GM19239 (cell line): ENCODE results near the gene ITIH3.

Experiments
- DNase-seq: peaks from one replicate; pipeline ENCODE4 v3.0.0; 2011; ENCODE audit warnings: low spot score; ENCODE audit not compliant: insufficient read length
- FAIRE-seq: peaks from 2 replicates; lab custom pipeline; 2011; peaks lifted over from hg19 to GRCh38; lab: Jason Lieb, UNC

The ITIH3 gene

DNA sequence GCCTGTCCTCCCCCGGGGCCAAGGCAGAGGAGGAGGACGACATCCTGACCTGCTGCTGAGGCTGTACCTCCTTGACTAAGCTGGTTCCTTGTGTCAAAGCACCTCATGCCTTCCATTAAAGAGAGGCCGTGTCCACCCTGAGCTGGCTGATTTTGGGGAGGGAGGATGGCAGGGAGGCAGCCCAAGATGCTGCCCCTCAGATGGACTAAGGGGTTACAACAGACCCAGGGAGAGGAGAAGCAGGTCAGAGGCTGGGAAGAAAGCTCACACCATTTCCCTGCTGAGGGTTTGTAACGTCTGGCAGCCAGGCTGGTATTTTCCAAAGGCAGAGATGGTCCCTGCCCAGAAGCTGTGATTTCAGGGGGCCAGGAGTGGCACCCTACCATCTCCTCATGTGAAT lies 2.7 kb upstream of the ITIH3 start:
- FAIRE-seq: no peak
- no peak for DNase-seq

DNA sequence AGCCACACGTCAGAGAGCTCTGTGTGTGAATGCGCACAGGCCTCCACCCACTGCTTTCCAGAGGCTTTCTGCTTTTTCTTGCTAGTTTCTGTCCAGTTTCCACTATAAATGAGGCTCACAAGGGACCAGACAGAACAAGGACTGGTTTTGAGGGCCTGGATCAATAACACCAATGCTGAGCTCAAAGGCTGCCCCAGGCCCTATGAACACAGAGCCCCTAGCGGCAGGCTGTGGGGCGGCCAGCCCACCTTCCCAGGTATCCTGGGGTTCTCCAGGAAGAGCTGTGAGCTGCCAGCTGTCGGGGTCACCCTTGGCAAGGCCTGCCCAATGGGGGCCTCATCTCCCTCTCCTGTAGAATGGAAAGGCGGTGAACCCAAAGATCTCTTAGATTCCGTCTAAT lies 2.2 kb upstream of the ITIH3 start:
- DNase-seq (no peak), FAIRE-seq (no peak)

DNA sequence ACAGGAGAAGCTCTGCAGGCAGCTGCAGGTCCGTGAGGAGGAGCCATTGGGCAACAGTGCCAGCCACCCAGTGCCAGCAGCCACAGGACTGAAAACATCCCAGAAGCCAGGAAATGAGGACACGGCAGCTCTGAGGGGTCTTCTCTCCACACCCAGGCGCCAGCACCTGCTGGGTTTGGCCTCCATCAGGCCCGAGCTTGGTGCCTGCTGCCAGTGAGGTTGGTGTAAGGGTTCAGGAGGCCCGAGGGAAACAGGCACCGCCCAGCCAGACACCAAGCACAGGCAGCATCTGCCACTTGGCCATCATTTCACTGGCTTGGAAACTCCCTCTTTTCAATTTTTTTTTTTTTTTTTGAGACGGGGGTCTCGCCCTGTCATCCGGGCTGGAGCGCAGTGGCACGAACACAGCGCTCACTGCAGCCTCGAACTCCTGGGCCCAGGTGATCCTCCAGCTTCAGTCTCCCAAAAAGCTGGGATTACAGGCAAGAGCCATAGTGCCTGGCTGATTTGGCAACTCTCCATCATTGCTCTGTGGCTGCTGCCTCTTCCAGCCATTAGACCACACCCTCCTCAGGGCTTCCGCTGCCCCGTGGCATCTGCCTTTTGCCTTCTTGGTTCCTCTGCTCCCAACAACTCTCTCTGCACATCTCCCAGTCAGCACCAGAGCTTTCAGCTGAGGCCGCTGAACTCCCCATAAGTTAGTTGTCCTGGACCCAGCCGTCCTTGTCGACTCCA lies 1.5 kb upstream of the ITIH3 start:
- DNase-seq (no peak), FAIRE-seq (no peak)

DNA sequence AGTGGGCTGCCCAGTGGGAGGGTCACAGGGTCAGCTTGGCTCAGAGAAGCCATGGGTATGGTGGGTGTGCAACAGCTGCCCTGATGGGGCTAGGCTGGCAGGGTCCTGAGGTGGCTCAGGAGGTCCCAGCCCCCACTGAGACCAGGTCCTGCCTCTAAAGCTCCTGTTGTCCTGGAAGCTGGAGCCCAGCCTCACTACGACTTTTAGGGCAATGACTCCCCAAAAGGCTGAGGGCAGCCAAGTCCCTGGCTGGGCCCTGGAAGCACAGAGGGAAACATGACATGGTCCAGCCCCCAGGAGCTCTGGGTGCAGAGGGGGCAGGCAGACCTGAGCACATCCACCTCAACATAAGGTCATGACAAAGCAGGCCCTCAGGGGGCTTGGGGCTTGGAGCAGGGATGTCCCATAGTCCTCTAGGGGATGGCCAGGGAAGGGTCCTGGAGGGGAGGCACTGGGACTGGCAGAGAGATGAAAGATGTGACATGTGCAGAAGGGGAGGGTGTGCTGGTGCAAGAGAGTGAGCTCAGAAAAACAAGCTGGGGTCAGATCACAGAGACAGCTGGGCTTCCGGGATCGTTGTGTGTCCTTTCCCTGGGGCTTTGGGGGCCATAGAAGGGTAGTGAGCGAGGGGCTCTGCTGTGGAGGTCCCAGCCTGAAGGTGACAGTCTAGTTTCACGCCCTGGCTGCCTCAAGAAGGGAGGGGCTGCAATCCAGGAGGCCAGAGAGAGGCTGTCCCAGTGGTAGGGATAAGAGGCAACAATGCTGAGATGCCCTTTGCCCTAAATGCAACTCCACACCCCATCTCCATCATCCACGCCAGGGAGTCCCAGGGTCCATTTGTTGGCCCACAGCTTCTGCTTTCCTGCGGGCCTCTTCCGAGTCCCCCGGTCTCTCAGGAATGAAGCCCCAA lies 639 bp upstream of the ITIH3 start:
- DNase-seq (no peak), FAIRE-seq (no peak)

DNA sequence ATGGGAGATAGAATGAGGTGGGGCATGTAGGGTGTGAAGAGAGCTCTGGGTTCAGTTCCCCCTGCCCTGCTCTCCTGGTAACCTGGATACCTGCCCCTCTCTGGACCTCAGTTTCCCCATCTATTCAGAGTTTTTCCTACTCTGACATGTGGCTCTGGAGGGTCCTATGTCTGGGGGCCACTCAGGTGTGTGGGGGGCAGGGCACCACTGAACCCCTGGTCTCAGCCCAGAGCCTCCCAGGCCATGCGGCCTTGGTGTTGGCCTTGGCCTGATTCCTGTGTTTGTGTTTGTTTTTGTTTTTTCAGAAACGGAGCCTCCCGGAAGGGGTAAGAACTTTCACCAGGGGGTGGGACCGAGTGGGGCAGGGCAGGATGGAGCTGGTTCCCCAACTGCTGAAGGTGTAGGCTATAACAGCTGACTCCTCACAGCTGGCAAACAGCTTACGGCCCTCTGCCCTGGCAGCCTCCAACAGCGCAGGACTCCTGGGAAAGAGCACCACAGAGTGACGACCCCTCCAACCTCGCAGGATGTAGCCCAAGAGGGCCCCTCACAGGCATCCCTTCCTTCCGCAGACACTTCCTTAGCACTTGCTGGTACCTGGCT lies 803 bp downstream of the ITIH3 start:
- DNase-seq (no peak), FAIRE-seq (no peak)

DNA sequence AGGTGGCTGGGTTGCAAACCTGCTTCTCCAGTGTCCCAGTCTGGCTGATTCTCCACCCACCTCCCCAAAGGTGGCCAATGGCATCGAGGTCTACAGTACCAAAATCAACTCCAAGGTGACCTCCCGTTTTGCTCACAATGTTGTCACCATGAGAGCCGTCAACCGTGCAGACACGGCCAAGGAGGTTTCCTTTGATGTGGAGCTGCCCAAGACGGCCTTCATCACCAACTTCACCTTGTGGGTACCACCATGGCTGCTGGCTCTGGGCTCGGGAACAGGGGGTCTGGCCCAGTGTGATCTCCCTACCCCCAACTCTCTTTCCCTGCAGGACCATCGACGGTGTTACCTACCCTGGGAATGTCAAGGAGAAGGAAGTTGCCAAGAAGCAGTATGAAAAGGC lies 1.8 kb downstream of the ITIH3 start:
- FAIRE-seq (no peak), DNase-seq (no peak)

DNA sequence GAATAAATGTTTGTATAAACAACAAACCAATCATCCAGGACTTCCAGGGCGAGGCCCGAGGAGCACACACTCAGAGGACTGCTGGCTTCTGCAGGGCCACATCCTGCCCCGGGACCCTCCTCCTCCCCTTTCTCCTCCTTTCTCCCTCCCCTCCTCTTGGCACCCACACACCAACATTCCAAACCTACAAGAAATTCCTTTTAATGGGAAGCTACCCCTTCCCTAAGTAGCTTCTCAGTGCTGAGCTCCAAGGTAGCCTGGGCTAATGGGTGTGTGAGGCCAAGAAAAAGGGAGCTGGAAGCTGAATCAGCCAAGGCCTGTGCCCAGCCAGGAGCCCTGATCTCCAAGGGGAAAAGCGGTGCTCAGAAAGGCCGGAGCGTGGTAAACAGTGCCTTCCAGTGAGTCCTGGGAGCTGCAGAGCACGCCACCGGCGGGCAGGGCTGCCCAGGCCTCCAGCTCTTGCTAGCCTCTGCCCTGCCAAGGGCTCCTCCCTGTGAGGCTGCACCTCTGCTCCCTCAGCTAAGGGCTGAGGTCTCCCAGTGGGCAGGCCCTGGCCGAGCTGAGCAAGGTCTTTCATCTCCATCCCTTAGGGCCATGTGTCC lies 3.9 kb downstream of the ITIH3 start:
- DNase-seq (no peak), FAIRE-seq (no peak)

DNA sequence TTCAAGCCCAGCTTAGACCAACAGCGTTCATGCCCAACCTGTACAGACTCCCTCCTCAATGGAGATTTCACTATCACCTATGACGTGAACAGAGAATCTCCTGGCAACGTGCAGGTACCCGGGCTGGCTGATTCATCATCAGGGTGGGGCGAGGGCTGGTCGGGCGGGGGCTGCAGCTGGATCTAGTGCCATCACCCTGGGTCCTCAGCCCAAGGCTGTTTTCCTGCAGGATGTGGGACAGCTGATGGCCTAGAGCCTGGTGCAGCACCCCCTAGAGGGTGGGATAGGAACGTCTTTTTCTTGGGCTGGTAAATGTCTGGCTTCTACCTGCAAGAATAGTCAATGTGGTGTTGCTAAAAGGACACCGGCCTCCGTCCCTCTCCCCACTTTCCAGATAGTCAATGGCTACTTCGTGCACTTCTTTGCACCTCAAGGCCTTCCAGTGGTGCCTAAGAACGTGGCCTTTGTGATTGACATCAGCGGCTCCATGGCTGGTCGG lies 4.4 kb downstream of the ITIH3 start:
- peak; percentile 50 for DNase-seq
- peak; percentile 23 for FAIRE-seq

DNA sequence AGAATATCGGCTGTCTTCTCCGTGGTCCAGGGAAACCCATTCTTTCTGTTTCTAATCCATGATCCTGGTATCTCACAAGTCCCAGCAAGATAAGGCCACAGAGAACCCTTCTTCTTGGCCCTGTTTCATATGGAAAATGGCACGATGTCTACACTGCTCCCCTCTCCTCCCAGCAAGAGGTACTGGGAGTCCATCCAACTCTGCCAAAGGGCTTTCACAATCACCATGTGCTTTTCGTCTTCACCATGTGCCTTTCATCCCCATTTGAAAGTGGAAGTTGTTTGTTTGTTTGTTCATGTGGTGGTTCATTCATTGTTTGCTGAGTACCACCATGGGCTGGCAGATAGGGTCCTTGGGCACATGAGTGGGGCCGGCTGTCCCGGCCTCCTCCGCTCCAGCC lies 5.5 kb downstream of the ITIH3 start:
- FAIRE-seq (no peak), DNase-seq (no peak)

DNA sequence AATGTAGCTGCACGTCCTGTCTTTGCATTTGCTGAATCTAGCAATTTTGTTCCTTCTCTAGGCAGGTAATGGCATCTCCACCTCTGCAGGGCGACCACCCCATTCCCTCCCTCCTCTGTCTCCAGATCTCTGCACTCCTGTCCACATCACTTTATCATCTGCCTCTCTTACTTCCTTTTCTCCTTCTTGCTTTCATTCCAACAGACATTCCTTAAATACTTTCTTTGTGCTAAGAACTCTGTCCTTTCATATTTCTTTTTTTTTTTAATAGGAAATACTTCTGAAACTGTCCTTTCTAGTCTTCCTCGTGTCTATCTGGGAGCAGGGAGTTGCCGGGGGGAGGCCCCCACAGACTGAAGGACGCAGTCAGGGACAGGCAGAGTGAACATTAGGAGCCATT lies 7.2 kb downstream of the ITIH3 start:
- FAIRE-seq (no peak), DNase-seq (no peak)

DNA sequence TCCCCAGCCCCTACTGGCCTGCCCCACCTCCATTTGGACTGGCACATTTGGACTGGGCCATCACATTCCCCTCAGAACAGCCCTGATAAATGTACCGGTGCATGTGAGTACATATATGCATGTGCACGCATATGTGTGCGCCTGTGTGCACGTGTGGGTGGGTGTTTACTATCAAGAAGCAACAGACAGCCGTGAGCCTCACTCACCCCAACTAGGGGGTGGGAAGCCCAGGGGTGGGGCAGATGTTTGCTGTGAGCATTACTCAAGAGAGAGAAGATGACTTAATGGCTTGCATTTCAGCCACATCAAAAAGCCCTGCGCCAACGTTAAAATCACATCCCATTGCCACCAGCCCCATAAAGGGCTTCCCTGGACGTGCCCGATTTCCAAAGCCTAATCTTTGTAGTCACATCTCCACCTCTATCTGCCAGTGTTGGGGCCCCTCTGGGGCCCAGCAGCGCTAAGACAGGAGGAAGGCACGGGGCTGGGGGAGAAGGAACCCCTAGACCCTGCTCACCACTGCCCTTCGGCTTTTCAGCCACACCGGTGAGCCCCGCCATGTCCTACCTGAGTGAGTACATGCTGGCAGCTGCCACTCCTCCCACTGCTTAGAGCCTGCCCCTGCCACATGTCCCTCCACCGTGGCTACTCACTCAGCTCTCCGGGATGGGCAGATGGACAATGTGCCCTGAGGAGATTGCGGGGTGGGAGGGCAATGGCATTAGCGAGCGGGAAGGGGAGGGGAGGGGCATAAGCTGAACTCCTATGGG lies 10.9 kb downstream of the ITIH3 start:
- DNase-seq: no peak

DNA sequence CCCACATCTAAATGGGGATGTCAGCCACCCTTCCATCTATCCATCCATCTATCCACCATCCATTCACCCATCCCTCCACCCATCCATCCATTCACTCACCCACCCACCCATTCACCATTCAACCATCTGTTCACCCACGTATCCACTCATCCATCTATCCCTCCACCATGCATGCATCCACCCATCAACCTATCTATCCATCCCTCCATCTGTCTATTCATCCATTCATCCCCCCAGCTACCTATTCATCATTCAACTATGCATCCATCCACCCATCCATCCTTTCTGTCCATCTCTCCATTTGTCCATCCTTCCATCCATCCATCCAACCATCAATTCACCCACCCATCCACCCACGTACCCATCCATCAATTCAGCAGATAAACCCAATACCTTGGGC lies 14.6 kb downstream of the ITIH3 start:
- FAIRE-seq (no peak), DNase-seq (no peak)

More for the DNA sequence above, 10.9 kb downstream of the ITIH3 start:
- no peak for FAIRE-seq

DNA sequence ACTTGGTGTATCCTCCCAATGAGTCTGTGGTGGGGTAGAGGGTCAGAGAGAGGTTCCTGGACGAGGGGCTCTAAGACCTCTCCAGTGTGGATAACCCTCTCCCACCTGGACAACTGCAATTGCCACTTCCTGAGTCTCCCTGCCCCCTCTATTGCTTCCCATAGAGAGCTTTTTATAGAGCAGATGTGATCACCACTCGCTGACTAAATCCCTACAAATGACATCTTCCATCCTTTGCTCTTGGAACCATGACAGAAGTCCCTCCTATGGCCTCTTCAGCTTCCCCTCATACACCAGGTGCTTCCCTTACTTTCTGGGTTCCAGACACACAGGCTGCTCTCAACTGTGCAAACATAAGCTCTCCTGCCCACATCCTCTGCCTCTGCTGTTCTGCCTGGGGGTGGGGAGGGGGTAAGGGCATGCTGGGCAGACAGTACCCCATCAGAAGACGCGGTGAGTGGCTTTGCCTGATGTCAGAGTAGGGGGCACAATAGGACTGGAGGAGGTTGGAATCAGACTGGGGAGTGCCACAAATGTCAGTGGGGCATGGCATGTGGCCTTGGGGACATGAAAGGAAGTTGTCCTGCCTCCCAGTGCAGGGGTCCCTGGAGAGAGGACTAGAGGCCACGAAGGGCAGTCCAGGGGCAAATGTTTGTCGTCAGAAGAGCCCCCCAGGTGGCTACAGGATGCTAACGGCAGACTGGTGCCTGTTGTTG lies 15.2 kb downstream of the ITIH3 start:
- DNase-seq (no peak), FAIRE-seq (no peak)

DNA sequence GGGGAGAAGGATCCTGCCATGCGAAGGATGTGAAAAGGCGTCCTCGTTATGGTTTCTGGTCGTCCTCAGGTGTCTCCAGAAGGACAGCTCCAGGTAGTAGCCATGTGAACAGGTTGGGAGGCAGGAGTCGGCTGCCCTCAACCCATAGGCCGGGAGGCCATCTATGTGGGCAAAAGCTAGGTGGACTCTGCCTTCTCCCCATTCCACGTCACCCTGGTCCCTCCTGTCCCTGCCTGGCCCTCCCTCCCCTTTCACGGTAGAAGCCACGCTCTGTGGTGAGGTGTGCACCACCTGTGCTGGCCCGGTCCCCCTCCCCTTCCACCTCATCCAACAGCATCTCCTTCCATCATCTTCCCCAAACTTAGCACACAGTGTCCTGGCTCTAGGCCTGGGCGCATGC lies 16.3 kb downstream of the ITIH3 start:
- FAIRE-seq (no peak), DNase-seq (no peak)

DNA sequence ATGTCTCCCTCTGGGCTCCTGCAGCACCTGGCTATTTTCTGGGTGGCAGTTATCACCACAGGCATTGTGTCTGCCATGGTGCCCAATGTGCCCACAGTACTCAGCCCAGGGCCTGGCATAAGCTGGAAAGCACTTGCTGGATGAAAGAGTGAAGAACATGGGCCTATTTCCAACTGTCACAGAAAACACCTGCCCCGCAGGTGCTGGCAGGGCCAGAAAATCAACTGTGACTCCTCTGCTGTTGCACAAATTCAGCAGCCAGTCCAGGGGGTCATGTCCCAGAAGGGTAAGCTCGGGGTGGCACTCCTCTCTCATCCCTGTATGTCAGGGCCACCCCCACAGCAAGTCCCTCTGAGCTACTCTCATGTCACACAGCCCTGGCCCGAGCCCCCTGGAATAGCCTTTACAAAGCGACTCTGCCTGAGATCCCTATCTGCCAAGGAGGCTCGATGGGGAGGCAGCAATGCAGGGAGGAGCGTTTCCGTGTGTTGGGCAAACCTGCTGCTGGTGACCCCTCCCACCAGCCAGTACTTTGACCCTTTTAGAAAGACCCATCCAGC lies 16.9 kb downstream of the ITIH3 start:
- no peak for DNase-seq
- FAIRE-seq: no peak

DNA sequence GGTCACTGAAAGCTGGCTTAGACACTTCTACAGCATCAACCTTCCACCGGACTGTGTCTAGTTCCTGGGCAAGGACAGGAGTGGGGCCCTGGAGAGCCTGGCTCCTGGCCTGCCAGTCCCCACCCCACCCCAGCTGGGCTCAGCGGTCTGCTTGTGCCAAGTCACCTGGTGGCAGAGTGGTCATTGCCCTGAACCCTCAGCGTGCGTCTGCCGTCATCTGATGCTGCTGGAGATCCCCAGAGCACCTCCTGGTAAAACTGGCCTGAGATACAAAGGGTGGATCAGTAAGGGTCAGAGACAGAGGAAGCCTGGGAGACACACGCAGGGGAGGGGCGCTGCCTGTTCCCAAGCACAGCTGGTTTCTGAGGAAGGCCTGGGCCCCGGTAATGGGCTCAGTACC lies 19.2 kb downstream of the ITIH3 start:
- DNase-seq (no peak), FAIRE-seq (no peak)

DNA sequence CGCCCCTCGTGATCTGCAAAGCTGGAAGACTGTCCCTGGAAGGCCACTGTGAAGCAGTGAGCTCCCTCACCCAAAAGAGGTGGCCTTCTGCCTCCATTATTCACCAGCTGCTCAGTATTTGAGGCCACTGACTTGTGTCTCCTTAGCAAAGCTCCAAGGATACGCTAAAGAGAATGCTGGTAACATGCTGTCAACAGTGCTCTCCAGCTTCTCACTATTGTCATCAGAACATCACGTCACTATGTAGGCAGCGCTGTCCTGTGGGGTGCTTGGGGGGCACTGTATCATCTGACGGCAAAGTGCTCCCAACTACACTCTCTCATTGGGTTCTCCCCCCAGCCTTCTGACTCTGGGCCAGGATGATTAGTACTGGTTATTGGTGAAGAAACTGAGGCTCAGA lies 21.6 kb downstream of the ITIH3 start:
- no peak for DNase-seq
- FAIRE-seq: no peak

DNA sequence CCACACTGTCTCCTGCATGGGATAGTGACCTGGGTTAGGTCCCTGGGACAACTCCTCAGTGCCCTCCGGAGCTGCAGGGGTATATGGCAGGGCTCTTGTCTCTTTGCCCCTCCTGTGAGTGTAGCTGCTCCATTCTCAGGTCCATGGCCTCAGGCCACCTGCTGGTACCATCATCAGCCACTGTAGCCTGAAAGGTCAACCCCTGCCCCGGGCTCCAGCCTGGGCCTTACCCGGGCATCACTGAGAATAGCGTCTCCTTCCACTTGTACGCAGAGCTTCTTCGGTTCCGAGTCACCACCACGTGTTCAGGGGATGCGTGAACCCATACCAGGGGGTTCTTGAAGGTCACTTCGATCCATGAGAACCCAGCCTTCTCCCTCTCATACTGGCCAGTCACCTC lies 22.1 kb downstream of the ITIH3 start:
- no peak for DNase-seq
- no peak for FAIRE-seq

DNA sequence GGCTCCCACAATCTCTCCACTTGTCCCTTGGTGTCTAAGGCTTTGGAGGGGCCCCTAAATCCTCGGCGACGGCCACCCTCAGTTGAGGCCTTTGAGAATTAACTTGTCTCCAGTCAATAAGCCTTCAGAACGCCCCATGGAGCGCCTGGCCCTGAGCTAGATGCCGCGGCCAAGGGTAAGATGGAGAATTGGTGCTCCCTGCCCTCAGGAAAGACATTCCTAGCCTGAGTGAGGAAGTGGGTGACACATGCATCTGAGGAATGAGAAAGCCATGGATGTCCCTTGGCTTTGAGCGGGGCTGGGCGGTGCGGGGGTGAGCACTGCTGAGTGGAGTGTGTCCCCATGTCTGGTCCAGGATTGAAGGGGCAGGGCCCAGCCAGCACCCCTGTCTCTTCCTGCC lies 22.6 kb downstream of the ITIH3 start:
- no peak for FAIRE-seq
- DNase-seq: no peak
